ENCODE results near the gene TAAR9.
"Not testable (repeated sequence)": the region's sequence is repeated elsewhere in the genome, so short reads cannot be mapped to it uniquely, and the experiment has no call there.

The TAAR9 gene

GRCh38 chr6:132513831-132514545, 24.1 kb upstream of the TAAR9 start:
- peak; percentile 34 for DNase-seq (ENCODE audit: low spot score)

GRCh38 chr6:132515386-132515785, 22.7 kb upstream of the TAAR9 start:
- no peak for DNase-seq (ENCODE audit: low spot score)

GRCh38 chr6:132520953-132521352, 17.1 kb upstream of the TAAR9 start:
- DNase-seq (ENCODE audit: low spot score), result no peak

GRCh38 chr6:132524646-132525045, 13.4 kb upstream of the TAAR9 start:
- no peak for DNase-seq (ENCODE audit: low spot score)

- DNase-seq (ENCODE audit: low spot score), result no peak
Observed at GRCh38 chr6:132525866-132526265, 12.2 kb upstream of the TAAR9 start.

- DNase-seq (ENCODE audit: low spot score), result no peak
Observed at GRCh38 chr6:132526461-132526860, 11.6 kb upstream of the TAAR9 start.

- no peak for DNase-seq (ENCODE audit: low spot score)
Observed at GRCh38 chr6:132527791-132528190, 10.3 kb upstream of the TAAR9 start.

- peak; percentile 86 for DNase-seq (ENCODE audit: low spot score)
Observed at GRCh38 chr6:132530293-132530974, 7.6 kb upstream of the TAAR9 start.

- DNase-seq (ENCODE audit: low spot score), result not testable (repeated sequence)
Observed at GRCh38 chr6:132534546-132534945, 3.5 kb upstream of the TAAR9 start.

GRCh38 chr6:132537145-132537544, 932 bp upstream of the TAAR9 start:
- DNase-seq (ENCODE audit: low spot score), result no peak

GRCh38 chr6:132544826-132545225, 6.7 kb downstream of the TAAR9 start:
- DNase-seq (ENCODE audit: low spot score), result no peak

- no peak for DNase-seq (ENCODE audit: low spot score)
Observed at GRCh38 chr6:132548746-132549463, 10.8 kb downstream of the TAAR9 start.

- DNase-seq (ENCODE audit: low spot score), result no peak
Observed at GRCh38 chr6:132551214-132551613, 13.1 kb downstream of the TAAR9 start.

GRCh38 chr6:132552372-132552771, 14.3 kb downstream of the TAAR9 start, which contains the start of gene TAAR8:
Gene TAAR8, plus strand, starts transcription at chr6:132552672. Its CDS starts 21 bp downstream, at chr6:132552693.
- DNase-seq (ENCODE audit: low spot score), result no peak

- not testable (repeated sequence) for DNase-seq (ENCODE audit: low spot score)
Observed at GRCh38 chr6:132560087-132560486, 22.0 kb downstream of the TAAR9 start.

- DNase-seq (ENCODE audit: low spot score), result no peak
Observed at GRCh38 chr6:132566404-132566803, 28.3 kb downstream of the TAAR9 start.

GRCh38 chr6:132567566-132567965, 29.5 kb downstream of the TAAR9 start:
- no peak for DNase-seq (ENCODE audit: low spot score)

GRCh38 chr6:132568611-132569010, 30.5 kb downstream of the TAAR9 start:
- no peak for DNase-seq (ENCODE audit: low spot score)

- DNase-seq (ENCODE audit: low spot score), result peak; percentile 88
Observed at GRCh38 chr6:132569170-132569569, 31.1 kb downstream of the TAAR9 start.

- DNase-seq (ENCODE audit: low spot score), result peak; percentile 74
Observed at GRCh38 chr6:132570221-132570777, 32.2 kb downstream of the TAAR9 start, which contains the start of gene TAAR6. Gene TAAR6, plus strand, starts transcription at chr6:132570322. Its CDS starts 0 bp downstream, at chr6:132570322.

- no peak for DNase-seq (ENCODE audit: low spot score)
Observed at GRCh38 chr6:132571774-132572173, 33.7 kb downstream of the TAAR9 start.

- no peak for DNase-seq (ENCODE audit: low spot score)
Observed at GRCh38 chr6:132584698-132585097, 46.6 kb downstream of the TAAR9 start.

Measured in Ammon's horn (tissue), 1 donor.